ENCODE data around the gene TET1. TPM values are rescaled to one million over a fixed set of nuclear protein-coding genes. Genes with fewer than 3 reads are reported as not detected.
"Not testable (repeated sequence)": the region's sequence is repeated elsewhere in the genome, so short reads cannot be mapped to it uniquely, and the experiment has no call there.

TET1 gene
- total RNA-seq, 1 donor from 2014 or later = 1.2 TPM

DNA sequence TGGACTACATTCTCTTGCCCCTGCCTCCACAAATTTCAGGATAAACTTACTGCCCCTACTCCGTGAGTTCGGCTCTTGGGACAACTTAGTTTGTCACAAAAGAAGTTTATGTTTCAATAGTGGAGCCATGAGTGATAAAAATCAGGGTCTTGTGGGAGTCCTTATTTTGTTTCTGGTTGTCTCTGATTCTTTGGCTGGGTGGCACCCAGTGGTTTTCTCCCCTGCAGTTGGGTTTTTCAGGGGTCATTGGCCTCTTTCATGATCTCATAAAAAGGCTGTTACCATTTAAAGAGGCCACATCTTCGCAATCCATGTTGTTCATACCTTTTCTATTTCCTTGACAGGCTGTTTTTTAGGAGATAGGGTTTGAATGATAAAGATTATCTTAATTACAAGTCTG lies 5.5 kb downstream of the TET1 start:
- DNase-seq = no peak

DNA sequence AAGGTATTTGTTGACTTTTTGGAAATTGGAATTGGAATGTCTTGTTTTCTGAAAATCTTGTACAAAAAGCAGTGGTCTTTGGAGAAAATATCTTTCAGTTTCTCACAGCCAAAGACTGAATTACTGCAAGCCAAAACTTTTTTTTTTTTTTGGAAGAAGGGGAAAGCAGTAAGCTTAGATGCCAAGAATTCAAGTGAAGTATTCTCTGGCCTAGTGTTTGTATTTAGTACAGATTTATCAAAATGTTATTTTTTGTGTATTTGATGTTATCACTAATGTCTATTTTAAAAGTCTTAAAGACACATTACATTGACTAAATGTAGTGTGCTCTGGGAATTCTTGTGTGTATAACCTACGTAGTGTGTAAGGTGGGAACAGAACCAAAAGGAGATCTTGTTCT lies 6.2 kb downstream of the TET1 start:
- DNase-seq = no peak

DNA sequence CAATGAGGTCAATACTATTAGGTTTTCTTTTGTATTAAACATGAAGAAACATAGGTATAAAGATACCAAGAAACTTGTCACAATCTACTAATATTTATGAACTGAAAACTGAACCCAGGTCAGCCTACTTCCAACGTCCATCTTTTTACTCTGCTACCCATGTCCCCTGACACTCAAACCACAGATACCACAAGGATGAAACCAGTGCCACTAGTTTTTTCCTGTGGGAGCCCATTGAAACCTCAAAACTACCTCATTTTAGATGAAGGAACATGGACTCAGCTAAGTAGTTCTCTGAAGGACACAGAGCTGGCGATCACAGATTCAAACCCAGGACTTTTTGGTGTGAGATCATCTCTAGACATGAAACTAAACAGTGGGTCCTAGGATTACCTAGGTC lies 6.8 kb downstream of the TET1 start:
- DNase-seq = no peak

DNA sequence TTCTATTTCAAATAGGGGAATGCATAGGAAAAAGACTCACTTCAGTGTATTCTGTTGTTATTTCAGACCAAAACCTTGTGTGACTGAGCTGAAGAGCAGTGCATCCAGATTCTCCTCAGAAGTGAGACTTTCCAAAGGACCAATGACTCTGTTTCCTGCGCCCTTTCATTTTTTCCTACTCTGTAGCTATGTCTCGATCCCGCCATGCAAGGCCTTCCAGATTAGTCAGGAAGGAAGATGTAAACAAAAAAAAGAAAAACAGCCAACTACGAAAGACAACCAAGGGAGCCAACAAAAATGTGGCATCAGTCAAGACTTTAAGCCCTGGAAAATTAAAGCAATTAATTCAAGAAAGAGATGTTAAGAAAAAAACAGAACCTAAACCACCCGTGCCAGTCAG lies 12.0 kb downstream of the TET1 start:
- DNase-seq = peak; percentile 12

DNA sequence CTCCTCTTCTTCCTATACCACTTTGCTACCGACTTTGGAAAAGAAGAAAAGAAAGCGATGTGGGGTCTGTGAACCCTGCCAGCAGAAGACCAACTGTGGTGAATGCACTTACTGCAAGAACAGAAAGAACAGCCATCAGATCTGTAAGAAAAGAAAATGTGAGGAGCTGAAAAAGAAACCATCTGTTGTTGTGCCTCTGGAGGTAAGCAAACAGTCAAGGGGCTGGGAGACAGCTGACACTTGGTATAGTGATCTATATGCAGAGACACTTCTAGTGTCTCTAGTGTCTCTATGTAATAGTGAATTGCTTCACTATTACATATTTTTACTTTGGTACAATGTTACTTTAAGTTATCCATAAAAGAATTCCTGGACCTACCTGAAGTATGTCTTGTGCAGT lies 13.9 kb downstream of the TET1 start:
- no peak for DNase-seq

DNA sequence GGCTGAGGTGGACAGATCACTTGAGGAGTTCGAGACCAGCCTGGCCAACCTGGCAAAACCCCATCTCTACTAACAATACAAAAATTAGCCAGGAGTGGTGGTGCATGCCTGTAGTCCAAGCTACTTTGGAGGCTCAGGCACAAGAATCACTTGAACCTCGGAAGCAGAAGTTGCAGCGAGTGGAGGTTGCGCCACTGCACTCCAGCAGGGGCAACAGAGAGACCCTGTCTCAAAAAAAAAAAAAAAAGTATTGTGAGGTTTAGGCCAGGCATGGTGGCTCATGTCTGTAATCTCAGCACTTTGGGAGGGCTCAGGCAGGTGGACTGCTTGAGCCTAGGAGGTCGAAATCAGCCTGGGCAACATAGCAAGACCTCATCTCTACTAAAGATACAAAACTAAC lies 16.0 kb downstream of the TET1 start:
- no peak for DNase-seq

DNA sequence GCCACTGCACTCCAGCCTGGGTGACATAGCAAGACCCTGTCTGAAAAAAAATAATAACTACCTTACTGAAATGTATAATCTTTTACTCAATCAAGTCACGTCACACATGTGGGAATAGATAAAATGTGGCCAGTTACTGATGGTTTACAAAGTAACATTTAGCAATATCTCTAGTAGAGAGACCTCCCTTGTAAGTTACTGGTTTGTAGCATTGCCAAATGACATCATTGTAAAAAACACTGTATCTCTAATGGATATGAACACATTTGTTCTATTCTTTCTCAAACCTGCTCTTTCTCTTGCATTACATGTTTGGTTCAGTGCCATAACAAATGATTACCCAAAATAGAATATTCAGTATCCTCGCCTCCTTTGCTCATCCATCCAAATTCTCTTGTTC lies 18.8 kb downstream of the TET1 start:
- DNase-seq = no peak

DNA sequence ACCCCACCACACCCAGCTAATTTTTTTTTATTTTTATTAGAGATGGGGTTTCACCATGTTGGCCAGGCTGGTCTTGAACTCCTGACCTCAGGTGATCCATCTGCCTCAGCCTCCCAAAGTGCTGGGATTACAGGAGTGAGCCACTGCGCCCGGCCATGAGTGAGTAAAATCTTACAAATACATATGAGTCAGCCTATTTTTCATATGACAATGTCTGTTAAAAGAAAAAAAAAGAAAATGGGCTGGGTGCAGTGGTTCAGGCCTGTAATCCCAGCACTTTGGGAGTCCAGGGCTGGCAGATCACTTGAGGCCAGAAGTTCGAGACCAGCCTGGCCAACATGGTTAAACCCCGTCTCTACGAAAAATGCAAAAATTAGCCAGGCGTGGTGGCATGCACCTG lies 24.1 kb downstream of the TET1 start:
- not testable (repeated sequence) for DNase-seq

DNA sequence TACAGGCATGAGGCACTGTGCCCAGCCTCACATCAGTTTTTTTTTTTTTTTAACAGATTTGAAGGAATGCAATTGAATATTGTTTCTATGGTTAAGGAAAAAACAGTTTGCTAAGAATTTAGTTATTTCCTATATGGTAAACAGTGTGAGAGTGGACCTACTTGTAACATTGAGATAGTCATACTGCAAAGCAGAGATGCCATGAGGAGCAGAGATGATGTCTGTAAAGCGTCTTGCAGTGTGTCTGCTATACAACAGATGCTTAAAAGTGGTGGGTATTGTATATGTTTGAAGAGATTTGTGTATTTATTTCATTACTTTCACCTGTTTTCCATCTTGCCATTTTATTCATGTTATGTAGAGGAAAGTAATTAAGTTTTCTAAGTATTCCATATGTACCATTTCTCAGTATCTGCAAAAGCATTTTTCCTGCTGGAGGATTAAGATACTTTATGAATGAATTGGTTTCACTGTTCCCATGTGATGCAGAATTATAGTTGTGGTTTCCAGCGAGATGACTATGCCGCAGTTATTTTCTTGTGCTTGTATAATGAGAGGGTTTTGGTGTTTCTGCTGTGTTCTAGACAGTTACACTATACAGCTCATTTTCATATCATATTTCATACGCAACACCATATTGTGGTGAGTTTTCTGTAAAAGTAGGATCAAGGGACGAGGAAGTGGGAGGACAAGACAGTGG lies 26.6 kb downstream of the TET1 start:
- no peak for DNase-seq

DNA sequence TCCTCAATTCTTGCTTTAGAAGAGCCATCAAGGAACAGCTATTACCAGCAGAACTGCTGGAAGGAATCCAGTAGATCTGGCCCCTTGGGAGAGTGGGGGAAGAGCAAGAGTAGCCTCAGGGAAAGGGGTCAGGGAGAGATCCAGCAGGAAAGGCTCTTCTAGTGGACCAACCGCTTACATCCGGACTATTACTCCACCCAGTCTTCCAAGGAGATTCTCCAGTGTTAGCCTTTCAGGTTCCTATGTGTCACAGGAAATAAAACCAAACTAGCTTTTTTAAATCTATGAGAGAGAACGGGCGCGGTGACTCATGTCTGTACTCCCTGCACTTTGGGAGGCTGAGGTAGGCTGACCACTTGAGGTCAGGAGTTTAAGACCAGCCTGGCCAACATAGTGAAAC lies 34.3 kb downstream of the TET1 start:
- DNase-seq = peak; percentile 57

DNA sequence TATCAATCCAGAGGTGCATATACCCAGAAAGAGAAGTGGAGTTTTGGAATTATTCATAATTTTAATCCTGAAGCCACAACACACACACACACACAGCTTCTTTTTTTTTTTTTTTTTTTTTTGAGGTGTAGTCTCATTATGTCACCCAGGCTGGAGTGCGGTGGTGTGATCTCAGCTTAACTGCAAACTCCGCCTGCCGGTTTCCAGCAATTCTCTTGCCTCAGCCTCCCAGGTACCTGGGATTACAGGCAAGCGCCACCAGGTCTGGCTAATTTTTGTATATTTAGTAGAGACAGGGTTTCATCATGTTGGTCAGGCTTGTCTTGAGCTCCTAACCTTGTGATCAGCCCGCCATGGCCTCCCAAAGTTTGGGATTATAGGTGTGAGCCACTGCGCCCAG lies 35.4 kb downstream of the TET1 start:
- no peak for DNase-seq

DNA sequence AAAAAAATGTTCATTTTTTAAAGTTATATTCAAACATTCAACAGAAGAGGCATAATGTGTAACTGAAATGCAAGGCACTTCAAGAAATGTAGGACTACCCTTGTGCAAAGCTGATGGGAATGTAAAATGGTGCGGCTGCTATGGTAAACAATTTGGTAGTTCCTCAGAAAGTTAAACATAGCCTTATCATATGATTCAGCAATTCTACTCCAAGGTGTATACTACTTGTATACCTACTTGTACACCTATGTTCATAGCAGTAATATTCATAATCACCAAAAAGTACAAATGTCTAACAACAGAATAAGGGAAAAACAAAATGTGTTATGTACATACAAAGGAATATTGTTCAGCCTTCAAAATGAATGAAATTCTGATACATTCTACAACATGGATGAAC lies 37.3 kb downstream of the TET1 start:
- no peak for DNase-seq

DNA sequence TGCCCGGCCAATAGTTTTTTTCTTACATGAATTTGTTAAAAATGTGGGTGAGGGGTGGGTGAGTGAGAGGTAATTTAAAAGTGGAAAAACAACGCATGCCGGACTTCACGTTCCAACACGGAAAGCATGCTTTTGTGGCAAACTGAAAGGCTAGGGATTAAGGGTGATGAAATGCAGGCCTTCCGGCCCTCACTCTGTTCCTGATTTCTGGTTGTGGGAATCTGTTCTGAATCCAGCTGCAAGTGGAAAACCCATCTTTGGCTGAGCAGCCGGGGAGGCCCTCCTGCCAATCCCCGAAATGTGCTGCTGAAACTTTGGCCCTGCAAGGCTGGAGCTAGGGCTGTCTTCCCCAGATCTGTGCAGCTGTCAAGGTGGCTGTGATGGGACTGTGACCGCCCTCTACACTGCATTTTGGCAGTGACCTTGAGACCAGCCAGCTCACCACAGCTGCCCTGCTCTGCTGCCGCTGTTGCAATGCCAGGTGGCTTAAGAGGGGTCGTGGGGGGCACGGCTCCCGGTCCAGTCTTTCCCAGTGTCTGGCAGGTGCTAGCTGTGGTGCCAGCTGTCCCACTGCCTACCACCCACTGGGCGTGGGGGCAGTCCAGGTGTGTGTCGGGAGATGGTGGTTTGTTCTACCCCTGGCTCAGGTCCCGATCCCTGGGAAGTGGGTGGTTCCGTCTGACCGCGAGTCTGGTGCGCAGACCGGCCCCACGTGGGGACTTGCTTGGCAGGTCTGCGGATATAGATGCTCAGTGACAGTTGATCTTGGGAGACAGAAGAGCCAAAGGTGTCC lies 39.0 kb downstream of the TET1 start:
- DNase-seq = peak; percentile 23

DNA sequence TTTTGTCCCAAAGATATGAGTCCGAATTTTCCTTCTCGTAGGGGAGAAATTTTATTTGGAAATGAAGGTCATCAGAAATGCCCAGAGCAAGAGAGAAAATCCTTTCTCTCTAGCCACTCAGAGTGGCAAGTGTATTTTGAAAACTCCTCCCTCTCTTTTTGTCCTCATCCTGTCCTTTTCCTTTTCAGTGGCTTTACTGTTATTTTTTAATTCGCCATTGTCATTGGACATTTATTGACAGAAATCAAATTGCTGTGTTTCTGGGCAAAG lies 39.6 kb downstream of the TET1 start:
- no peak for DNase-seq

DNA sequence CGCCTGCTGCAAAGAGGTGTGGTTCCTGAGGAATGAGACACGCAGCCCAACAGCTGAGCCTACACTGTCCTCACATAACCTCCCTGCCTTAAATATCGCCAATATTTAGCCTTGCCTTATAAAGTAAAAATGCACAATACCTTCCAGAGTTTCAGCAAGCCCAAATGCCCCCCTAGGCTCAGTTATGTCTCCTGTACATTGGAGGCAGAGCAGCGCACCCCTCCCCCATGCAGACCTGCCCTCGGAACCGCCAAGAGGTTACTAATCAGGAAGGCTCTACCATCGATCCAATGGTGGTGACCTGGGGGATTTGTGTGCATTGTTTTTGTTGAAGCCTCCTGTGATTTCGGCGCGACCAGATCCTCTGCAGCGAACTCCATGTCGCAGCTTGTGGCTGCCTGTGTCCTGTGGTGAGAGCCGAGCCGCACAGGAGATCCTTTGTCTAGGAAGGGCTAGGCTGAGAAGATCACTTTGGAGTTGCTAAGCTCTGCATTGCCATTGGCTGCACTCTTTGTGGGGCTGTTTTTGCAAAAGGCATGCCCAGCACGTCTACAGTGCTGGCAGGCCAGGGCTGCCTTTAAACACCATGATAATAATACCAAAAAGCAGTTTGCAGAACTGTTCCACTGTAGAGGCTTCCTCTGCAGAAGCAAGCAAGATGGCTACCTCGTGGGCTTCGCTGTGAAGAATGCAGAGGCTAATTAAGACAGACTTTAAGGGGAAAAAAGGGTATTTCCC lies 40.1 kb downstream of the TET1 start:
- DNase-seq = peak; percentile 79

DNA sequence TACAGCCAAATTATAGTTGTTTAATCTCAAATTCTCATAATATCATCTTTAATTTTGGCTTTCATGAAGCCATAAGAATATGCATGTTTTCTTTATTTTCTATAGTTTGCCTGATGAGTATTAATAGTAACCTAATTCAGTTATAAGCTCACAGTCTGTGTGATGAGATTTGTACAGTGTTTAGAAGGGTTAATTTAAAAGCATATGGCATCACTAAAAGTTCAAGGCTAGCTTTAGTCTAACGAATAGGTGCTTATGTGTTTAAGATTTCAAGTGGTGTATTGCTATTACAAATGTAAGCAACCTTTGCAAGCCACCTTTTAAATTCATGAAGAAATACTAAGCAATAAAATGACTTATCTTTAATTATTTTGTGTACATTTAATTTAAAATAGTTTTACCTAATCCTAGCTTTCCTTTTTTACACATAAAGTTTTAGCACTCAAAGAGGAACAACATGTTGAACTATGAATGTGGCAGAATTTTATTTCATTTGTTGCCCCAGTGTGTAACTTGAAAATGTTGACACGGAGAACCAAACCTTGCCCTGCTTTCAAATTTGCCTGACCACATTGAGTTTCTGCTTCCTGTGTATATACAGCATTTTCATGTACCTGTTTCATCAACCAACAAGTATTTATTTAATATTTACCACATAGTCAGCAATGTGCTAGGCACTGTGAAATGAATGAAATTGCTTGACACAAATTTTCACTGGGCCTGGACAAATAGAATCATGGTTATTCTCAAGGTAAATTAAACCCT lies 41.5 kb downstream of the TET1 start:
- DNase-seq = no peak

DNA sequence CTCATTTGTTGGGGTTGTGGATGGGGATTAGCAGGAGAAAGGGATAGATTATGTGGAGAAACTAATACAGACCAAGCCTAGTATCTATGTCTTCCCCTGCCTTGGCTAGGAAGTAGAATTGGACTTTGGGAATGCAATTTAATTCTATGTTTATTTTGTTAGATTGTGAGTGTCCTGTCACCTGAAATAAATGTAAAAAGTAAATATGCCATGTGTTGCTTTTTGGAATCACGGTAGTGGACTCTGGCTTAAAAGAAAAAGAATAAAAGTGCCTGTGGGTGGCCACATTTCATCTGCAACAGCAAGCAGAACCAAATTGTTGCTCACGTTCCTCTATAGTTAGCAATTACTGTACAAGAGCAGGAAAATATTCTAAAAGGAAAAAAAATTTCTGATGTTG lies 42.3 kb downstream of the TET1 start:
- no peak for DNase-seq

DNA sequence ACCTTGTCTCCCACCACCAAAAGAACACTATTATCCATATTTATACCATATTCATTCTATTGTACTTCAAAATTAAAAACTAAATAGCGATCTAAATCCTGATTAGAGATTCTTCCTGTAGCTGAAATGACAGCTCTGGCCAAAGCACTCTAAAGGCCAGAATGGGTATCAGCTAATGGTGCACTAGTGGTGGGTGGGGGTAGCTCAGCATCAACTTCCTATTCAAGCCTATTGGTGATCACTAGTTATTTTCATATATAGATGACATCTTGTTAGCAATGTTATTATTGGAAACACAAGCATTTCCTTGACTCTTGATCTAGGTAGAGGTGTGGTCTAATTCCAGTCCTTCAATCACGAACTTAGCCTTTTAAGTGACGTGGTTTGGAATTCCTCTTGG lies 43.6 kb downstream of the TET1 start:
- DNase-seq = no peak

DNA sequence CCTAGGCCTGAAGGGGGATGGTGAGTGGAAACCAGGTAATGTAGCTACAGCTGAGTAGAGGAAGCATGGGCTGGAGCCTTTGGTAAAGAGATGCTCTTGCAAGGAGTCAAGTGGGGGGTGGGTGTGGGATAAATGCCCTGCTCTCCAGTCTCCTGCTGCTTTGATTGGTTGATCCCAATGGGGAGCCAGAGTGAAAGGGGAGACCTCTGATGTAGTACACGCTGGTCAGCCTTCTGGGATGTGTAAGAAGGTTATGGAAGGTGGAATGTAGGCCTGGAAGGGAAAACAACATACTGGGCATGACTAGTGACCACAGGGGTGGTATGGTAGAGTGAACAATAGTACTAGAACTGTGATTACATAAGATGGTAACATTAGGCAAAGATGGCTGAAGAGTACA lies 44.3 kb downstream of the TET1 start:
- no peak for DNase-seq

DNA sequence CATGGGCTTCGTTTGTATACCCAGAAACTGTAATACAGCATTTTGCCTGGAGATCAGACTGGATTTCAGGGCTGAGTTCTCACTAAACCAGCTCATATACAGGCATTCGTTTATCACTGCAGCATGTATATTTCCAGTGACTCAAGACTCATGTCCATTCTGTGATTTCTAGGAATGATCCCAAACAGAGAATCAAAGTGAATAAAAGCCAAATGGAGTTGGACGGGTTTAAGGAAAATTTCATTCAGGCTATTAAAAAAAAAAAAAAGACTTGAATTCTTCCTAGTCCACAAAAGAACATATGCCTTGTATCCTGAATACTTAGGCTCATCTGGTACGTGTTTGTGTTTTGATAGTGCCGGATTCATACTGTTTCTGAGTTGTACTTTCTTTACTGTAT lies 46.8 kb downstream of the TET1 start:
- no peak for DNase-seq

DNA sequence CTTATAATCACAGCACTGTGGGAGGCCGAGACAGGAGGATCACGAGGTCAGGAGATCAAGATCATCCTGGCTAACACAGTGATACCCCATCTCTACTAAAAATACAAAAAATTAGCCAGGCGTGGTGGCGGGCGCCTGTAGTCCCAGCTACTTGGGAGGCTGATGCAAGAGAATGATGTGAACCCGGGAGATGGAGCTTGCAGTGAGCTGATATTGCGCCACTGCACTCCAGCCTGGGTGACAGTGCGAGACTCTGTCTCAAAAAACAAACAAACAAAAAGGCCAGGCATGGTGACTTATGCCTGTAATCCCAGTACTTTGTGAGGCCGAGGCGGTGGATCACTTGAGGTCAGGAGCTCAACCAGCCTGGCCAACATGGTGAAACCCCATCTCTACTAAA lies 49.9 kb downstream of the TET1 start:
- not testable (repeated sequence) for DNase-seq

DNA sequence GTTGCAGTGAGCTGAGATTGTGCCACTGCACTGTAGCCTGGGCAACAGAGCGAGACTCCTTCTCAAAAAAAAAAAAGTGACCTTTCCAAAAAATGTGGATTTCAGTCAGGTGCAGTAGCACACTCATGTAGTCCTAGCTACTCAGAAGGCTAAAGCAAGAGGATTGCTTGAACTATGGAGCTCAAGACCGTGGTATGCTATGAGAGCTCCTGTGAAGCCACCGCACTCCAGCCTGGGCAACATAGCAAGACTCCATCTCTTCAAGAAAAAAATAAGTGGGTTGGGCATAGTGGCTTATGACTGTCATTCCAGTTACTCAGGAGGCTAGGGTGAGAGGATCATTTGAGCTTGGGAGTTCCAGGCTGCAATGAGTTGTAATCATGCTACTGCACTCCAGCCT lies 51.1 kb downstream of the TET1 start:
- DNase-seq = no peak

DNA sequence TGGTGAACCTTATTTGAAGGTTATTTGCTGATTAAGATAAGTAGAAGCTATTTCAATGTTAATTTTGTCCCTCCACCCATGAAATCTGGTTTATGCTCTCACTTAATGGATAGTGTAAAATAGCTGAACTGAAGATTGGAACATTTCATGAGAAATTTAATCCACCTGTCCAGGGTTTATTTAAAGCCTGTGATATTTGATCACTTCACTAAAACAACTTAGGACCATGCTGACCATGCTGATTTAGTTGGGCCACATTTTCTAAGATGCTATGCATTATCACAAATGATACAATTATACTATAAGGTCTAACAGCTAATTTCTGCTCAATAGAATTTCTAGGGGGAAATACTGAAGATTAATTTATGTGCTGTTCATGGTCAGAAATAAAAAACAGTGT lies 53.8 kb downstream of the TET1 start:
- not testable (repeated sequence) for DNase-seq

Measured in dermis blood vessel endothelial cell (primary cell).